Measurements from ENCODE around the gene DICER1. TPM values are rescaled to one million over a fixed set of nuclear protein-coding genes. Genes with fewer than 3 reads are reported as not detected.

DICER1 gene
- polyA plus RNA-seq, 1 donor (not counting 4 experiments of a cell fraction or from before 2014, with no cell fraction given): 31.6 TPM

DNA sequence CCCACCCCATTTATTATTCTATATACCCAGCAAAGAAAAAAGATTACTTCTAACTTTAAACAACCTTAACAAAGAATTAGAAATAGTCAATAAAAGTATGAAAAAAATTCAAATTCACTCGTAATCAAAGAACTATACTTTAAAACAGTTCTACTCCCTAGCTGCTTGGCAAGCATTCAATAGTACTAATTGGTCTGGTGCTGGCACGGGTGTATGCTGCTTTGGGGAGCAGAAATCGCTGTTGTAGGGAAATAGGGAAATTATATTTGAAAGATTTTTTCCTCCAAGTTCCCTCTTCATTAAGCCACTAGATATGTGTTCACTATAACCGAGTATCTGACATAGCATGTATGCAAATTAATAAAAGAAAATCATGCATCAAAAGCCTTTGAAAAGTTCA, 65.7 kb downstream of the DICER1 start:
- Histone ChIP-seq H2AFZ (ENCODE audit: control insufficient read depth, low read length) (no peak overlapping the region), H3K4me1 (ENCODE audit: control insufficient read depth, extremely low read depth, insufficient read depth, low read length) (no peaks in the 10 kb centered on the region), H3K27me3 (ENCODE audit: control insufficient read depth, extremely low read depth, insufficient read depth, low read length) (no peaks in the 10 kb centered on the region), H3K9me1 (ENCODE audit: control insufficient read depth, extremely low read depth, insufficient read depth, low read length) (no peaks in the 10 kb centered on the region), H3K36me3 (ENCODE audit: control insufficient read depth in 2 of 2, extremely low read depth in 1 of 2, insufficient read depth in 2 of 2, low read length in 2 of 2) (peaks cover 20 to 22% of the 10 kb centered on the region in 2 experiments), H4K20me1 (ENCODE audit: control insufficient read depth, extremely low read depth, insufficient read depth, low read length) (no peaks in the 10 kb centered on the region), H3K9ac (ENCODE audit: control insufficient read depth, extremely low read depth, insufficient read depth, low read length) (no peak overlapping the region), H3K79me2 (ENCODE audit: control insufficient read depth, insufficient read depth, low read length) (no peaks in the 10 kb centered on the region), H3K27ac (ENCODE audit: control insufficient read depth, insufficient read depth, low read length) (no peak overlapping the region), H3K4me2 (ENCODE audit: control insufficient read depth, extremely low read depth, insufficient read depth, low read depth, low read length) (no peak overlapping the region), H3K4me3 (ENCODE audit: control insufficient read depth in 2 of 3, extremely low read depth in 1 of 3, insufficient read depth in 2 of 3, low read depth in 1 of 3, low read length in 3 of 3) (no peak overlapping the region), H3K9me3 (ENCODE audit: control insufficient read depth, low read depth, low read length) (no peaks in the 10 kb centered on the region)
- dilution Hi-C loops (cut with MboI; ENCODE audit: extremely low pct_ligation_motif_present, low sequenced_read_pairs): no loop called here
- no peak for DNase-seq (ENCODE audit: low read depth, low spot score)
- no peak for FAIRE-seq
- TF ChIP-seq EZH2 (IDR thresholded peaks at IDR 0.05; ENCODE audit: low read length) (no peak), CTCF (optimal IDR thresholded peaks at IDR 0.05 in 1 of 3, IDR thresholded peaks at IDR 0.05 in 1 of 3, conservative IDR thresholded peaks at IDR 0.05 in 1 of 3; ENCODE audit: extremely low read depth in 1 of 3, insufficient read depth in 2 of 3, low read length in 3 of 3) (no peak)

DNA sequence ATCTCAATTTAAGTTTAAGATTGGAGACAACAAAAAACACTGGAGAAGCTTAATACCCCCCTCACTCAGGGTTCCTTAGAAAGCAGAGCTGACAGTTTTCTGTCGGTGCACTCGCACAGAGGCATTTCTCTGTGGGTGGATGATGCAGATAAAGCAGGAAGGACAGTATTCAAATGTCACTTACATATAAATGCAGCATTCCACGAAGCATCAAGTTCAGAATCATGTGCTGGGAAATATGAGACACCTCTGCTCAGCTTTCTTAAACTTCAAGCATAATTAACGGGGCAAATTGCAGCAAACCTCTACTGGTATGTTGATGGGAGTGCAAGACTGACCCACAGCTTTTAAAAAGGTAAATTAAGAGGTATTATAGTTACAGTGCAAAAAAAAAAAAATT, 68.7 kb downstream of the DICER1 start:
- Histone ChIP-seq H2AFZ (ENCODE audit: control insufficient read depth, low read length) (no peak overlapping the region), H3K27ac (ENCODE audit: control insufficient read depth, insufficient read depth, low read length) (no peak overlapping the region), H3K9me1 (ENCODE audit: control insufficient read depth, extremely low read depth, insufficient read depth, low read length) (no peaks in the 10 kb centered on the region), H3K79me2 (ENCODE audit: control insufficient read depth, insufficient read depth, low read length) (no peaks in the 10 kb centered on the region), H3K4me2 (ENCODE audit: control insufficient read depth, extremely low read depth, insufficient read depth, low read depth, low read length) (no peak overlapping the region), H3K4me3 (ENCODE audit: control insufficient read depth in 2 of 3, extremely low read depth in 1 of 3, insufficient read depth in 2 of 3, low read depth in 1 of 3, low read length in 3 of 3) (no peak overlapping the region), H4K20me1 (ENCODE audit: control insufficient read depth, extremely low read depth, insufficient read depth, low read length) (no peaks in the 10 kb centered on the region), H3K27me3 (ENCODE audit: control insufficient read depth, extremely low read depth, insufficient read depth, low read length) (no peaks in the 10 kb centered on the region), H3K9ac (ENCODE audit: control insufficient read depth, extremely low read depth, insufficient read depth, low read length) (no peak overlapping the region), H3K4me1 (ENCODE audit: control insufficient read depth, extremely low read depth, insufficient read depth, low read length) (no peaks in the 10 kb centered on the region), H3K36me3 (ENCODE audit: control insufficient read depth in 2 of 2, extremely low read depth in 1 of 2, insufficient read depth in 2 of 2, low read length in 2 of 2) (peaks cover 13 to 17% of the 10 kb centered on the region in 2 experiments), H3K9me3 (ENCODE audit: control insufficient read depth, low read depth, low read length) (no peaks in the 10 kb centered on the region)
- TF ChIP-seq CTCF (optimal IDR thresholded peaks at IDR 0.05 in 1 of 3, IDR thresholded peaks at IDR 0.05 in 1 of 3, conservative IDR thresholded peaks at IDR 0.05 in 1 of 3; ENCODE audit: extremely low read depth in 1 of 3, insufficient read depth in 2 of 3, low read length in 3 of 3): no peak
- no peak for TF ChIP-seq EZH2 (IDR thresholded peaks at IDR 0.05; ENCODE audit: low read length)
- FAIRE-seq (peak; percentile 17), DNase-seq (ENCODE audit: low read depth, low spot score) (no peak)
- dilution Hi-C loops (cut with MboI; ENCODE audit: extremely low pct_ligation_motif_present, low sequenced_read_pairs): no loop called here
